Endothelial cell of umbilical vein (primary cell): ENCODE results near the gene OR4K17. TPM values are rescaled to one million over a fixed set of nuclear protein-coding genes. Genes with fewer than 3 reads are reported as not detected.

ENCODE experiments used
- BruUV-seq: library from RNA; stranded (reverse); fragments of 400-500 nt; replicated peaks from 2 replicates; lab custom pipeline; 2021; lab: Mats Ljungman, UMichigan
- CTCF ChIA-PET: fragments of 300-600, 350-600 bp; sonication (Branson Sonifier 250); formaldehyde crosslinking; loops from one replicate; lab custom pipeline; 2021; ENCODE audit warnings: antibody characterized with exemption, inconsistent platforms; lab: Charles Lee
- POLR2A ChIA-PET: fragments of 300-600, 350-600 bp; sonication (Branson Sonifier 250); formaldehyde crosslinking; loops from one replicate; lab custom pipeline; 2021; ENCODE audit warnings: antibody characterized with exemption, inconsistent platforms; lab: Charles Lee
- DNase-seq: peaks from one replicate; pipeline ENCODE4 v3.0.0-alpha.2; 2011; ENCODE audit warnings: low read depth, low spot score
- FAIRE-seq: peaks from 2 replicates; lab custom pipeline; 2011; peaks lifted over from hg19 to GRCh38; lab: Jason Lieb, UNC
- H2AFZ ChIP-seq: 2 replicates; pipeline ENCODE4 v1.6.0; 2012; ENCODE audit warnings: low read depth, low read length, control low read depth, inconsistent platforms
- H3K27ac ChIP-seq: 2 replicates; pipeline ENCODE4 v1.5.1; 2011; ENCODE audit warnings: low read depth, mild to moderate bottlenecking, control low read depth, low read length, moderate library complexity; ENCODE audit not compliant: insufficient read depth
- H3K27me3 ChIP-seq, 2 experiments: 2 replicates each; pipeline versions ENCODE4 v1.6.0 to v1.6.1; 2011; ENCODE audit warnings: low read length in 2 of 2, mixed read lengths in 1 of 2; ENCODE audit not compliant: control insufficient read depth in 2 of 2, insufficient read depth in 2 of 2
- H3K36me3 ChIP-seq, 2 experiments: 2 replicates in 1 of 2; 3 replicates in 1 of 2; pipeline ENCODE4 v1.5.1; 2011; ENCODE audit warnings: low read length in 2 of 2, mild to moderate bottlenecking in 1 of 2, moderate library complexity in 1 of 2; ENCODE audit not compliant: control insufficient read depth in 2 of 2, insufficient read depth in 2 of 2; ENCODE audit errors: extremely low read depth in 1 of 2
- H3K4me1 ChIP-seq: 3 replicates; pipeline ENCODE4 v1.5.1; 2011; ENCODE audit warnings: mild to moderate bottlenecking, low read length; ENCODE audit not compliant: control insufficient read depth, insufficient read depth; ENCODE audit errors: extremely low read depth
- H3K4me2 ChIP-seq: 2 replicates; pipeline ENCODE4 v1.6.1; 2011; ENCODE audit warnings: low read length, control low read depth, mixed read lengths; ENCODE audit not compliant: insufficient read depth
- H3K4me3 ChIP-seq, 3 experiments: fragments of 200-600 bp in 1 of 3; sonication (generic), shearing (Covaris generic) in 1 of 3; replicated peaks in 1 of 3; 2 replicates each; pipeline ENCODE4 v1.5.1; 2011 to 2016; ENCODE audit warnings: control low read depth in 3 of 3, low read length in 3 of 3, mild to moderate bottlenecking in 2 of 3, inconsistent platforms in 1 of 3, low read depth in 1 of 3, moderate library complexity in 1 of 3; ENCODE audit not compliant: insufficient read depth in 1 of 3
- H3K79me2 ChIP-seq: 2 replicates; pipeline ENCODE4 v1.6.0; 2012; ENCODE audit warnings: low read length, inconsistent platforms; ENCODE audit not compliant: control insufficient read depth, insufficient read depth
- H3K9ac ChIP-seq: replicated peaks from 2 replicates; pipeline ENCODE3; 2011; ENCODE audit warnings: low read length, control low read depth; ENCODE audit not compliant: insufficient read depth; ENCODE audit errors: extremely low read depth
- H3K9me1 ChIP-seq: replicated peaks from 3 replicates; pipeline ENCODE4 v1.6.0; 2011; ENCODE audit warnings: mild to moderate bottlenecking, low read length; ENCODE audit not compliant: control insufficient read depth, insufficient read depth; ENCODE audit errors: extremely low read depth
- H3K9me3 ChIP-seq: replicated peaks from 2 replicates; pipeline ENCODE4 v1.5.1; 2012; ENCODE audit warnings: low read length, inconsistent platforms; ENCODE audit not compliant: control insufficient read depth, insufficient read depth
- H4K20me1 ChIP-seq: replicated peaks from 2 replicates; pipeline ENCODE3; 2011; ENCODE audit warnings: mild to moderate bottlenecking, low read length; ENCODE audit not compliant: control insufficient read depth, insufficient read depth; ENCODE audit errors: extremely low read depth
- CTCF ChIP-seq, 2 donors: IDR thresholded peaks; 1 replicate in 1 of 2; 2 replicates in 1 of 2; pipeline ENCODE4 v1.5.1; 2011; ENCODE audit warnings: low read length in 2 of 2, mild to moderate bottlenecking in 2 of 2, moderate library complexity in 2 of 2, control low read depth in 1 of 2, inconsistent platforms in 1 of 2, low read depth in 1 of 2; ENCODE audit not compliant: insufficient read depth in 1 of 2; ENCODE audit errors: extremely low read depth in 1 of 2
- EZH2 ChIP-seq: IDR thresholded peaks from 2 replicates; pipeline ENCODE4 v1.6.1; 2012; ENCODE audit warnings: borderline replicate concordance, low read depth, mild to moderate bottlenecking, moderate library complexity, low read length, inconsistent platforms; ENCODE audit not compliant: severe bottlenecking
- FOS ChIP-seq: IDR thresholded peaks from 2 replicates; pipeline ENCODE4 v1.6.1; 2011; ENCODE audit warnings: mild to moderate bottlenecking, low read length, moderate library complexity, borderline replicate concordance; ENCODE audit not compliant: insufficient read depth
- GATA2 ChIP-seq: IDR thresholded peaks from 2 replicates; pipeline ENCODE4 v1.7.0; 2011; ENCODE audit warnings: low read depth, mild to moderate bottlenecking, moderate library complexity, mixed read lengths, low read length; ENCODE audit not compliant: insufficient read length, insufficient read depth
- JUN ChIP-seq: IDR thresholded peaks from 2 replicates; pipeline ENCODE4 v1.6.1; 2011; ENCODE audit warnings: borderline replicate concordance, low read depth; ENCODE audit not compliant: insufficient read length, insufficient read depth
- MAX ChIP-seq: IDR thresholded peaks from 2 replicates; pipeline ENCODE4 v1.6.1; 2011; ENCODE audit not compliant: insufficient read depth, insufficient read length
- MYC ChIP-seq: IDR thresholded peaks from one replicate; pipeline ENCODE4 v1.6.1; 2011; ENCODE audit warnings: mild to moderate bottlenecking, low read depth, low read length
- POLR2A ChIP-seq: IDR thresholded peaks from 2 replicates; pipeline ENCODE4 v1.6.1; 2012; ENCODE audit warnings: low read depth, mild to moderate bottlenecking, control low read depth, low read length
- POLR2AphosphoS5 ChIP-seq: IDR thresholded peaks from 2 replicates; pipeline ENCODE4 v1.6.1; 2012; ENCODE audit warnings: low read depth, mild to moderate bottlenecking, control low read depth, low read length, moderate library complexity; ENCODE audit not compliant: insufficient read depth
- dilution Hi-C: fragments of 300-500 bp; cut with MboI; formaldehyde crosslinking; loops from one replicate; pipeline ENCODE4 v1.15.0; 2019; ENCODE audit warnings: low sequenced_read_pairs; ENCODE audit not compliant: extremely low pct_ligation_motif_present
- intact Hi-C: fragments of 100-400 bp; cut with micrococcal nuclease; formaldehyde crosslinking; loops from one replicate; pipeline ENCODE4 v1.10.0; 2022
- polyA plus RNA-seq, 4 experiments: library from polyadenylated mRNA; depleted of rRNA in 3 of 4; stranded (reverse) in 3 of 4; unstranded in 1 of 4; fragments of >200 nt; gene quantifications; 2 replicates each; pipeline versions ENCODE4 v1.2.1 to v1.2.3, GENCODE V29; 2011 to 2012; ENCODE audit warnings: missing spikeins in 1 of 4
- total RNA-seq: library from RNA; stranded (reverse); gene quantifications from 2 replicates; pipeline ENCODE4 v1.2.3, GENCODE V29; 2021

OR4K17 gene
- total and polyA plus RNA-seq, 2 donors (not counting 3 experiments of a cell fraction or from before 2014, with no cell fraction given) = not detected

GRCh38 chr14:20092050-20092449, 18.5 kb upstream of the OR4K17 start:
- no peak overlapping the region for H2AFZ ChIP-seq
- CTCF ChIA-PET = no interaction called here

More at GRCh38 chr14:20092050-20092449, 18.5 kb upstream of the OR4K17 start:
- no TSS peak for BruUV-seq
- intact Hi-C loops = no loop called here
- no peaks in the 10 kb centered on the region for H3K79me2 ChIP-seq
- no peak overlapping the region for H3K4me2 ChIP-seq
- TF ChIP-seq FOS = no peak
- no peak for TF ChIP-seq JUN
- no peak for TF ChIP-seq GATA2
- no peak for TF ChIP-seq MYC
- TF ChIP-seq POLR2A = no peak
- TF ChIP-seq MAX = no peak
- no peak for TF ChIP-seq CTCF (IDR thresholded peaks at IDR 0.05; ENCODE audit: extremely low read depth in 1 of 2, insufficient read depth in 1 of 2, low read depth in 1 of 2, low read length in 2 of 2)
- TF ChIP-seq EZH2 = no peak
- no peak for TF ChIP-seq POLR2AphosphoS5
- no peaks in the 10 kb centered on the region for H3K9me1 ChIP-seq
- POLR2A ChIA-PET = no interaction called here
- DNase-seq = no peak
- H3K4me1 ChIP-seq = no peaks in the 10 kb centered on the region
- H3K36me3 ChIP-seq = no peaks in the 10 kb centered on the region
- H3K27me3 ChIP-seq = no peaks in the 10 kb centered on the region
- dilution Hi-C loops = no loop called here
- H3K9me3 ChIP-seq = peaks cover 1% of the 10 kb centered on the region
- H3K27ac ChIP-seq = no peak overlapping the region
- H4K20me1 ChIP-seq = no peaks in the 10 kb centered on the region
- H3K9ac ChIP-seq = no peak overlapping the region
- H3K4me3 ChIP-seq = no peak overlapping the region
- FAIRE-seq = no peak
